Progenitor cell of endocrine pancreas (in vitro differentiated cells): ENCODE measurements around the gene SPRYD4. TPM values are rescaled to one million over a fixed set of nuclear protein-coding genes. Genes with fewer than 3 reads are reported as not detected.
A peak's percentile ranks its signal among the peaks of the same experiment; 100 is the strongest.
"Not testable (repeated sequence)": the region's sequence is repeated elsewhere in the genome, so short reads cannot be mapped to it uniquely, and the experiment has no call there.

ENCODE experiments used
- DNase-seq: peaks from one replicate; pipeline ENCODE4 v3.0.0; 2021; ENCODE audit warnings: low spot score; ENCODE audit not compliant: unreplicated experiment
- H3K27ac Mint-ChIP-seq: 2 replicates; pipeline ENCODE4 v1.8.0; 2021; ENCODE audit warnings: mild to moderate bottlenecking, moderate library complexity, mixed read lengths
- H3K27me3 Mint-ChIP-seq: 2 replicates; pipeline ENCODE4 v1.8.0; 2021; ENCODE audit warnings: mixed read lengths
- H3K36me3 Mint-ChIP-seq: 2 replicates; pipeline ENCODE4 v1.8.0; 2022; ENCODE audit warnings: mixed read lengths; ENCODE audit not compliant: insufficient read depth
- H3K4me1 Mint-ChIP-seq: 2 replicates; pipeline ENCODE4 v1.8.0; 2021; ENCODE audit warnings: low read depth, mixed read lengths
- H3K4me3 Mint-ChIP-seq: 2 replicates; pipeline ENCODE4 v1.8.0; 2021; ENCODE audit warnings: low read depth, mild to moderate bottlenecking, moderate library complexity, mixed read lengths
- H3K9me3 Mint-ChIP-seq: 2 replicates; pipeline ENCODE4 v1.8.0; 2021; ENCODE audit warnings: low read depth, mixed read lengths
- total RNA-seq: library from RNA; stranded (reverse); gene quantifications from 2 replicates; pipeline ENCODE4 v1.2.1, GENCODE V29; 2021
- TF ChIP-seq, protein P1 (sequence below): fragments of 200-600 bp; sonication (generic); IDR thresholded peaks from one replicate; pipeline ENCODE4 v1.5.0; 2021; ENCODE audit warnings: antibody characterized with exemption, mild to moderate bottlenecking; ENCODE audit not compliant: unreplicated experiment

SPRYD4 gene
- total RNA-seq, 1 donor from 2014 or later, result 4.6 TPM

DNA sequence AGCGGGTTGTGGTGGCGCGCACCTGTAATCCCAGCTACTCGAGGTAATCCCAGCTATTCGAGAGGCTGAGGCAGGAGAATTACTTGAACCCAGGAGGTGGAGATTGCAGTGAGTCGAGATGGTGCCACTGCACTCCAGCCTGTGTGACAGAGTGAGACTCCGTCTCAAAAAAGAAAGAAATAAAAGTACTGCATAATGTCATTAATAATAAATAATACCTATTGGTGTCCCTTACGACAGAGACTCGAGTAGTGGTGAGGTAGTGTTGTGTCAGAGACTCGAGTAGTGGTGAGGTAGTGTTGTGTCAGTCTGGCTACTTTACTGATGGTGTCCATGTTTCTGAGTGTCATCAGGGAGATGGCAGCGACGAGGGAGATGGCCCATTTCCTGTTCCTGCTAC is 18.3 kb downstream of the SPRYD4 start:
- Mint-ChIP-seq H3K9me3 (peaks cover 4% of the 10 kb centered on the region), H3K4me1 (peaks cover 6% of the 10 kb centered on the region), H3K27ac (no peak overlapping the region), H3K4me3 (peak overlapping the region; percentile 50), H3K27me3 (peaks cover 53% of the 10 kb centered on the region), H3K36me3 (peaks cover 2% of the 10 kb centered on the region)
- DNase-seq, result no peak
- TF ChIP-seq, protein P1, sequence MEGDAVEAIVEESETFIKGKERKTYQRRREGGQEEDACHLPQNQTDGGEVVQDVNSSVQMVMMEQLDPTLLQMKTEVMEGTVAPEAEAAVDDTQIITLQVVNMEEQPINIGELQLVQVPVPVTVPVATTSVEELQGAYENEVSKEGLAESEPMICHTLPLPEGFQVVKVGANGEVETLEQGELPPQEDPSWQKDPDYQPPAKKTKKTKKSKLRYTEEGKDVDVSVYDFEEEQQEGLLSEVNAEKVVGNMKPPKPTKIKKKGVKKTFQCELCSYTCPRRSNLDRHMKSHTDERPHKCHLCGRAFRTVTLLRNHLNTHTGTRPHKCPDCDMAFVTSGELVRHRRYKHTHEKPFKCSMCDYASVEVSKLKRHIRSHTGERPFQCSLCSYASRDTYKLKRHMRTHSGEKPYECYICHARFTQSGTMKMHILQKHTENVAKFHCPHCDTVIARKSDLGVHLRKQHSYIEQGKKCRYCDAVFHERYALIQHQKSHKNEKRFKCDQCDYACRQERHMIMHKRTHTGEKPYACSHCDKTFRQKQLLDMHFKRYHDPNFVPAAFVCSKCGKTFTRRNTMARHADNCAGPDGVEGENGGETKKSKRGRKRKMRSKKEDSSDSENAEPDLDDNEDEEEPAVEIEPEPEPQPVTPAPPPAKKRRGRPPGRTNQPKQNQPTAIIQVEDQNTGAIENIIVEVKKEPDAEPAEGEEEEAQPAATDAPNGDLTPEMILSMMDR, result no peak

DNA sequence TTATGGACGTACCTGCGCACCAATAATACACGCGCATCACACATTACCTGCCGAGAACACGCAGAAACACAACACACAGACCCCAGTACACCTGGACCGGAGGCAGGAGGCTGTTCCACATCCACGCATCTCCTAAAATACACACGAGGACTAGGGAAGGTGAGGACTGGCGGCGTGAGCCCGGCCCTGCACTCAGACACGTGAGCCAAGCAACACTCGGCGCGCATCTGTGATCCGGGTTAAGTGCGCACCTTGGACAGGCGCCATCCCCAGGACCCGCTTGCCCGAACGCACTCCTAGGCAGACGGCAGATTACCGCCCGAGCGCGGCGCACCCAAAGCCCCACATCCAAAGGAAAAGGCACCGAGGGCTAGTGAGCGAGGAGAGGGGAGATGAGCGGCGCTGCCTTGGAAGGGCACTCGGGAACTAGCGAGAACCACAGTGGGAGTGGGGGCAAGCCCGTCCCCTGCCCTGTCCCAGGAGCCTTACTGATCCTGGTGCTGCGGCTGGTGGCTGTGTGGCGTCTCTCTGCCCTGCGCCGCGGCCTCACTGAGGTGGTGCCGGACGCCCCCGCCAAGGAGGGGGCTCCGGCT is 19.2 kb downstream of the SPRYD4 start:
- Mint-ChIP-seq H3K4me3 (peak overlapping the region; percentile 75), H3K4me1 (peaks cover 6% of the 10 kb centered on the region), H3K27me3 (peaks cover 55% of the 10 kb centered on the region)

DNA sequence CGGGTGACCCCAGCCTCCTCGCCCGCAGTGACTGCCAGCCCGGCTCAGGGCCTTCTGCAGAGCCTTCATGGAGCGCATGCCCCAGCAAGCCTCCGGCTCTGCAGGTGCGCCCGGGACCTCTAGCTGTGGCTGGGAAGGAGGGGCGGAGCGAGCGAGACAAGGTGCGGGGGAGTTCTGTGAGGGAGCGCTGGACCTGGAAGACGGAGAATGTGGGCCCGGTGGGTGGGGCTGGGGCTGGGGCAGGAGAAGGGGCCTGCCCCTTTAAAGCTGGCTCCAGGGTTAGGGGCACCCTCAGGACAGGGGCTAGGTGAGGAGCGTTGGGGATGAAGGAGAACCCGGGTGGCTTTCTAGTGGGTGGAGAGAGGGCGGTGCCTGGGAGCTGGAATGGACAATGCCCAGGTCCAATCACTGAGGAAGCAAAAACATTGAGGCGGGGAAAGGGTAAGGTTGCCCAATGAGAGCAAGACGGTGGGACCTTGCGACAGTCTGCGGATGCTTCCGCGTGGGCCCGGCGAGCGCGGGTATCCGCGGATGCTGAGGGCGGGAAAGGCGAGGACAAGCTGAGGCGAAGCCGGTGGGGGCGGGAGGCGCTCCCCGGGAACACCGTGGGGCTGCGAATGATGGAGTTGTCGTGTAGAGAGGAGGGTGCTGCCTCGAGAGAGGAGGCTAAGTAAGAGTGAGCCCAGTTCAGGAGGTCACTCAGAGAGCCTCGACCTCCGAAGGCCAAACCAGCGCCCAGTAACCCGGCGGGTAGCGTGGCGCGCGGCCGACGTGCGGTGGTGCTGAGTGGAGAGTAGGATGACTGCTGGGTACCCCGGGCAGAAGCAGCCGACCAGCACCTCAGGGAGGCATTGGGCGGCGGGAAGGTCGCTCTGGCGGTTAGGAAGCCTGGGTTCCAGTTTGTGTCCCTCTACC is 19.9 kb downstream of the SPRYD4 start, which contains the start of gene GLS2:
Gene GLS2, minus strand, starts transcription at position 121 of the 915 bp plus-strand sequence. Its CDS starts 43 bp downstream, at position 78.
- TF ChIP-seq, protein P1, result no peak
- H3K4me1 Mint-ChIP-seq, result peaks cover 6% of the 10 kb centered on the region
- H3K4me3 Mint-ChIP-seq, result peak within 1 kb of the TSS; percentile 75
- peaks cover 6% of the 10 kb centered on the region for H3K9me3 Mint-ChIP-seq
- peak within 1 kb of the TSS; percentile 81 for H3K27ac Mint-ChIP-seq
- peaks cover 55% of the 10 kb centered on the region for H3K27me3 Mint-ChIP-seq
- peaks cover 4% of the 10 kb centered on the region for H3K36me3 Mint-ChIP-seq
- peak; percentile 64 for DNase-seq

More for the DNA sequence above, 19.2 kb downstream of the SPRYD4 start:
- DNase-seq, result peak; percentile 17
- TF ChIP-seq, protein P1, result no peak
- Mint-ChIP-seq H3K36me3 (peaks cover 2% of the 10 kb centered on the region), H3K27ac (no peak overlapping the region), H3K9me3 (peaks cover 4% of the 10 kb centered on the region)

DNA sequence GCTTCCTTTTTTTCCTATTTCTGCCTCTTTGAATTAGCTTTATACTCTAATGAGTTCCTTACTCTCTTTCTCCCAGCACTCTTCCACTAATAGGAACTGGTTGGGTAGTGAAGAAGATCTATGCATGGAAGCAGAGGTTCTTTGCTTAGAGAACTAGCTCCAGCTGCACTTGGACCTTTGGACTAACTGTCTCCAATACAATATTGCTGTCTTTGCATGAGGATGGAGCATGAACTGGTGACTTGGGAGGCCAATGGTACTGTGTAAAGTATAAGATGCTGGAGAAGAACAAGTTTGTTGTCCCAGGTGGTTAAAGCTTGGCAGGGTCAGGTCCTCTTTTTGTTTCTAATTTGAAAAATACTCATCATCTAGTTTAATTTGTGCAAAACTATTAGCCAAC is 22.0 kb downstream of the SPRYD4 start:
- Mint-ChIP-seq H3K4me1 (peaks cover 6% of the 10 kb centered on the region), H3K27ac (no peak overlapping the region), H3K9me3 (peaks cover 7% of the 10 kb centered on the region), H3K36me3 (peaks cover 5% of the 10 kb centered on the region), H3K27me3 (peaks cover 53% of the 10 kb centered on the region), H3K4me3 (no peak overlapping the region)
- DNase-seq, result no peak
- TF ChIP-seq, protein P1, result no peak

DNA sequence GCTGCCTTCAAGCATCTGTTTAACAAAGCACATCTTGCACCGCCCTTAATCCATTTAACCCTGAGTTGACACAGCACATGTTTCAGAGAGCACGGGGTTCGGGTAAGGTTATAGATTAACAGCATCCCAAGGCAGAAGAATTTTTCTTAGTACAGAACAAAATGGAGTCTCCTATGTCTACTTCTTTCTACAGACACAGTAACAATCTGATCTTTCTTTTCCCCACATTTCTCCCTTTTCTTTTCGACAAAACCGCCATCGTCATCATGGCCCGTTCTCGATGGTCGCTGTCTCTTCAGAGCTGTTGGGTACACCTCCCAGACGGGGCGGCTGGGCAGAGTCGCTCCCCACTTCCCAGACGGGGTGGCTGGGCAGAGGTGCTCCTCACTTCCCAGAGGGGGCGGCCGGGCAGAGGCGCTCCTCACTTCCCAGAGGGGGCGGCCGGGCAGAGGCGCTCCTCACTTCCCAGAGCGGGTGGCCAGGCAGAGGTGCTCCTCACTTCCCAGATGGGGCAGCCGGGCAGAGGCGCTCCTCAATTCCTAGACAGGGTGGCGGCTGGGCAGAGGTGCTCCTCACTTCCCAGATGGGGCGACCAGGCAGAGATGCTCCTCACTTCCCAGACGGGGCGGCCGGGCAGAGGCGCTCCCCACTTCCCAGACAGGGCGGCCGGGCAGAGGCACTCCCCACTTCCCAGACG is 25.2 kb downstream of the SPRYD4 start:
- not testable (repeated sequence) for H3K9me3 Mint-ChIP-seq, H3K36me3 Mint-ChIP-seq, H3K4me3 Mint-ChIP-seq, DNase-seq, H3K4me1 Mint-ChIP-seq
- H3K27ac Mint-ChIP-seq, result peak overlapping the region; percentile 7
- H3K27me3 Mint-ChIP-seq, result peaks cover 39% of the 10 kb centered on the region

DNA sequence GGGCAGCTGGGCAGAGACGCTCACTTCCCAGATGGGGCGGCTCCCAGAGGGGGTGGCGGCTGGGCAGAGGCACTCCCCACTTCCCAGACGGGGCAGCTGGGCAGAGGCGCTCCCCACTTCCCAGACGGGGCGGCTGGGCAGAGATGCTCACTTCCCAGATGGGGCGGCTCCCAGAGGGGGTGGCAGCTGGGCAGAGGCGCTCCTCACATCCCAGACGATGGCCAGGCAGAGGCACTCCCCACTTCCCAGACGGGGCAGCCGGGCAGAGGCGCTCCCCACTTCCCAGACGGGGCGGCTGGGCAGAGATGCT is 25.7 kb downstream of the SPRYD4 start:
- H3K36me3 Mint-ChIP-seq, DNase-seq, H3K27ac Mint-ChIP-seq, H3K9me3 Mint-ChIP-seq, H3K4me1 Mint-ChIP-seq, H3K4me3 Mint-ChIP-seq: not testable (repeated sequence)
- H3K27me3 Mint-ChIP-seq, result peaks cover 39% of the 10 kb centered on the region

DNA sequence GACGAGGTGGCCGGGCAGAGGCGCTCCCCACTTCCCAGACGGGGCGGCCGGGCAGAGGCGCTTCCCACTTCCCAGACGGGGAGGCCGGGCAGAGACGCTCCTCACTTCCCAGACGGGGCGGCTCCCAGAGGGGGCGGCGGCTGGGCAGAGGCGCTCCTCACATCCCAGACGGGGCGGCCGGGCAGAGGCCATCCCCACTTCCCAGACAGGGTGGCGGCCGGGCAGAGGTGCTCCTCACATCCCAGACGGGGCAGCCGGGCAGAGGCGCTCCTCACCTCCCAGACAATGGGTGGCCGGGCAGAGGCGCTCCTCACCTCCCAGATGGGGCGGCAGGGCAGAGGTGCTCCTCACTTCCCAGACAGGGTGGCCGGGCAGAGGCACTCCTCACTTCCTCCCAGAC is 26.1 kb downstream of the SPRYD4 start:
- not testable (repeated sequence) for DNase-seq, H3K4me1 Mint-ChIP-seq, H3K27ac Mint-ChIP-seq, H3K9me3 Mint-ChIP-seq, H3K36me3 Mint-ChIP-seq, H3K4me3 Mint-ChIP-seq
- H3K27me3 Mint-ChIP-seq, result peaks cover 39% of the 10 kb centered on the region
